Liver (tissue), 9 donors: ENCODE measurements around the gene PIK3CA. TPM values are rescaled to one million over a fixed set of nuclear protein-coding genes. Genes with fewer than 3 reads are reported as not detected.

Experiments used
- DNase-seq: peaks from one replicate; pipeline ENCODE4 v3.0.0-alpha.2; 2017; ENCODE audit warnings: low spot score
- H3K27ac ChIP-seq, 2 donors: one replicate each; pipeline ENCODE4 v1.7.0; 2013; ENCODE audit warnings: inconsistent platforms in 2 of 2, low read length in 2 of 2, control low read depth in 1 of 2, low read depth in 1 of 2, mild to moderate bottlenecking in 1 of 2
- H3K27me3 ChIP-seq, 4 donors: one replicate each; pipeline versions ENCODE4 v1.6.1 to v1.7.0; 2013; ENCODE audit warnings: low read length in 3 of 4, inconsistent platforms in 1 of 4, mild to moderate bottlenecking in 1 of 4, moderate library complexity in 1 of 4; ENCODE audit not compliant: control insufficient read depth in 4 of 4, insufficient read depth in 4 of 4
- H3K36me3 ChIP-seq, 4 donors: one replicate each; pipeline versions ENCODE4 v1.6.1 to v1.7.0; 2013; ENCODE audit warnings: low read length in 3 of 4, mild to moderate bottlenecking in 3 of 4, low read depth in 1 of 4, moderate library complexity in 1 of 4; ENCODE audit not compliant: control insufficient read depth in 4 of 4, insufficient read depth in 3 of 4
- H3K4me1 ChIP-seq, 4 donors: one replicate each; pipeline versions ENCODE4 v1.6.1 to v1.7.0; 2013; ENCODE audit warnings: low read length in 3 of 4, mild to moderate bottlenecking in 3 of 4, moderate library complexity in 1 of 4; ENCODE audit not compliant: control insufficient read depth in 4 of 4, insufficient read depth in 4 of 4
- H3K4me3 ChIP-seq, 3 donors: one replicate each; pipeline versions ENCODE4 v1.6.1 to v1.7.0; 2013; ENCODE audit warnings: low read length in 3 of 3, control low read depth in 1 of 3, low read depth in 1 of 3, mild to moderate bottlenecking in 1 of 3
- H3K9ac ChIP-seq, 2 donors: one replicate each; pipeline ENCODE4 v1.7.0; 2013; ENCODE audit warnings: low read length in 2 of 2, mild to moderate bottlenecking in 2 of 2, moderate library complexity in 2 of 2, control low read depth in 1 of 2, low read depth in 1 of 2
- H3K9me3 ChIP-seq, 4 donors: one replicate each; pipeline versions ENCODE4 v1.6.1 to v1.7.0; 2013; ENCODE audit warnings: low read length in 3 of 4; ENCODE audit not compliant: control insufficient read depth in 4 of 4
- EGR1 ChIP-seq, 2 donors: IDR thresholded peaks; 2 replicates each; pipeline ENCODE4 v1.6.1; 2016 to 2018; ENCODE audit warnings: antibody characterized with exemption in 2 of 2, low read depth in 2 of 2
- FOXA2 ChIP-seq: IDR thresholded peaks from 2 replicates; pipeline ENCODE4 v1.6.1; 2016; ENCODE audit warnings: antibody characterized with exemption
- GABPA ChIP-seq, 2 donors: IDR thresholded peaks in 1 of 2; conservative IDR thresholded peaks in 1 of 2; 2 replicates each; pipeline ENCODE4 v1.6.1; 2016; ENCODE audit warnings: antibody characterized with exemption in 2 of 2, mild to moderate bottlenecking in 1 of 2, moderate library complexity in 1 of 2
- HNF4A ChIP-seq, 2 donors: conservative IDR thresholded peaks; 2 replicates each; pipeline ENCODE4 v1.6.1; 2016; ENCODE audit warnings: antibody characterized with exemption in 2 of 2, mild to moderate bottlenecking in 2 of 2
- JUND ChIP-seq, 2 donors: IDR thresholded peaks; 2 replicates each; pipeline ENCODE4 v1.6.1; 2016; ENCODE audit warnings: antibody characterized with exemption in 2 of 2
- NR2F2 ChIP-seq: IDR thresholded peaks from 2 replicates; pipeline ENCODE4 v1.6.1; 2016; ENCODE audit warnings: antibody characterized with exemption
- RAD21 ChIP-seq, 2 donors: IDR thresholded peaks; 2 replicates each; pipeline ENCODE4 v1.6.1; 2016; ENCODE audit warnings: antibody characterized with exemption in 2 of 2, mild to moderate bottlenecking in 2 of 2
- RXRA ChIP-seq, 2 donors: IDR thresholded peaks; 2 replicates each; pipeline ENCODE4 v1.6.1; 2017 to 2018; ENCODE audit warnings: antibody characterized with exemption in 2 of 2, mild to moderate bottlenecking in 1 of 2
- SP1 ChIP-seq: IDR thresholded peaks from 2 replicates; pipeline ENCODE4 v1.6.1; 2018; ENCODE audit warnings: antibody characterized with exemption, mild to moderate bottlenecking
- YY1 ChIP-seq: IDR thresholded peaks from 2 replicates; pipeline ENCODE4 v1.6.1; 2016; ENCODE audit warnings: antibody characterized with exemption, mild to moderate bottlenecking
- WGBS: extraction: QIAGEN DNeasy Blood & Tissue Kit; methylation state at CpG from one replicate; pipeline ENCODE4 v1.1.7; 2013; 5-methylcytosine and 5-hydroxymethylcytosine counted together
- polyA plus RNA-seq, 2 donors: library from polyadenylated mRNA; stranded (reverse) in 1 of 2; unstranded in 1 of 2; fragments of 200-250 nt in 1 of 2; fragments of >200 nt in 1 of 2; fragmentation: Nextera tagmentation in 1 of 2; extraction: Ambion mirVana in 1 of 2; gene quantifications; one replicate each; pipeline versions ENCODE4 v1.2.1 to v1.2.3, GENCODE V29; 2013 to 2015
- total RNA-seq, 2 donors: library from RNA; depleted of rRNA; stranded (reverse); fragments of >200 nt; gene quantifications; one replicate each; pipeline ENCODE4 v1.2.3, GENCODE V29; 2014
- TF ChIP-seq, protein P1 (sequence below): IDR thresholded peaks from 2 replicates; pipeline ENCODE4 v1.6.1; 2016; ENCODE audit warnings: antibody characterized with exemption, mild to moderate bottlenecking
- TF ChIP-seq, protein P2 (sequence below): IDR thresholded peaks from 2 replicates; pipeline ENCODE4 v1.6.1; 2016; ENCODE audit warnings: antibody characterized with exemption
- TF ChIP-seq, protein P3 (sequence below): IDR thresholded peaks from 2 replicates; pipeline ENCODE4 v1.6.1; 2016; ENCODE audit warnings: antibody characterized with exemption
- TF ChIP-seq, protein P4 (sequence below): IDR thresholded peaks from 2 replicates; pipeline ENCODE4 v1.6.1; 2016; ENCODE audit warnings: antibody characterized with exemption
- donor health status: healthy.
- donor health status: healthy.
- donor health status: healthy.
- donor health status: healthy.
- donor health status: healthy.

The PIK3CA gene
- total and polyA plus RNA-seq, 4 donors = 3.6 to 14.6 (median 7.2) TPM

DNA sequence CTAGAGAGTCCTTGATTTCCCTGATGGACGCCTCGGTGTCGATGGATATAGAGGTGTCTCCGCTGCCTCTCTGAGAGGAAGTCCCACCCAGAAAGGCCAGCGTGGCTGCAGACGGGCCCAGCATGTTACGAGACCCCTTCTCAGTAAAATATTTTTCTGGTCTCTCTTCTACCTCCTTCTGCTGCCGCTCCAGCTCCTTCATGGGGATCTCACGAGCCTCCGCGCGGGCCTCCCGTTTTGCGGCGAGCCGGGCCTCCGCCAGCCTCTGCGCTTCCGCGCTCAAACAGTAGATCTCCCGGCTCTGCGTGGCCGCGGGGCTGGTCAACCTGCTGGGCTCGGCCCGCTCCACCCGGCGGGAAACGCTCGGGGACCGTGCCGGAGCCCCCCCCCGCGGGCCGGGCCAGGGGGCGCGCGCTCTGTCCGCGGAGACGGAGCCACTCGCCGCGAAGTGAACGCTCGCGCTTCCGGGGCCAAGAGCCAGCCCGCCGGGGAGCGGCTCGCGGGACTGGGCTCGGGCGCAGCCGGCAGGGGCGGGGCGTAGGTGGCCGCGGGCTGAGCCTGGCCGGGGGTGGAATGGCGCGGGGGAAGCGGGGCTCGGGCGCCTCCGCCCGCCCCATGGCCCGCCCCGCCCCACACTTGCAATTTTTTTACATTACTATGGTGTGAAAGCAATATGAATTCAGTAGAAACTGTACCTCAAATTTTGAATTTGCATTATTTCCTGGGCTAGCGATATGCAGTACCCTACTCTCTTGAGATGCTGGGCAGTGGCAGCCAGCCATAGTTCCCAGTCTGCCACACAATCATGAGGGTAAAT, 113.0 kb downstream of the PIK3CA start:
- peaks cover 0 to 3% (median 0%) of the 10 kb centered on the region in 4 donors for H3K9me3 ChIP-seq
- H3K36me3 ChIP-seq = no peaks in the 10 kb centered on the region
- peak overlapping the region; percentile 33 to 56 for H3K9ac ChIP-seq
- 10% methylated on average over 71 of the region's 71 CpGs for WGBS
- TF ChIP-seq, protein P1, sequence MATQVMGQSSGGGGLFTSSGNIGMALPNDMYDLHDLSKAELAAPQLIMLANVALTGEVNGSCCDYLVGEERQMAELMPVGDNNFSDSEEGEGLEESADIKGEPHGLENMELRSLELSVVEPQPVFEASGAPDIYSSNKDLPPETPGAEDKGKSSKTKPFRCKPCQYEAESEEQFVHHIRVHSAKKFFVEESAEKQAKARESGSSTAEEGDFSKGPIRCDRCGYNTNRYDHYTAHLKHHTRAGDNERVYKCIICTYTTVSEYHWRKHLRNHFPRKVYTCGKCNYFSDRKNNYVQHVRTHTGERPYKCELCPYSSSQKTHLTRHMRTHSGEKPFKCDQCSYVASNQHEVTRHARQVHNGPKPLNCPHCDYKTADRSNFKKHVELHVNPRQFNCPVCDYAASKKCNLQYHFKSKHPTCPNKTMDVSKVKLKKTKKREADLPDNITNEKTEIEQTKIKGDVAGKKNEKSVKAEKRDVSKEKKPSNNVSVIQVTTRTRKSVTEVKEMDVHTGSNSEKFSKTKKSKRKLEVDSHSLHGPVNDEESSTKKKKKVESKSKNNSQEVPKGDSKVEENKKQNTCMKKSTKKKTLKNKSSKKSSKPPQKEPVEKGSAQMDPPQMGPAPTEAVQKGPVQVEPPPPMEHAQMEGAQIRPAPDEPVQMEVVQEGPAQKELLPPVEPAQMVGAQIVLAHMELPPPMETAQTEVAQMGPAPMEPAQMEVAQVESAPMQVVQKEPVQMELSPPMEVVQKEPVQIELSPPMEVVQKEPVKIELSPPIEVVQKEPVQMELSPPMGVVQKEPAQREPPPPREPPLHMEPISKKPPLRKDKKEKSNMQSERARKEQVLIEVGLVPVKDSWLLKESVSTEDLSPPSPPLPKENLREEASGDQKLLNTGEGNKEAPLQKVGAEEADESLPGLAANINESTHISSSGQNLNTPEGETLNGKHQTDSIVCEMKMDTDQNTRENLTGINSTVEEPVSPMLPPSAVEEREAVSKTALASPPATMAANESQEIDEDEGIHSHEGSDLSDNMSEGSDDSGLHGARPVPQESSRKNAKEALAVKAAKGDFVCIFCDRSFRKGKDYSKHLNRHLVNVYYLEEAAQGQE = no peak
- TF ChIP-seq, protein P2, sequence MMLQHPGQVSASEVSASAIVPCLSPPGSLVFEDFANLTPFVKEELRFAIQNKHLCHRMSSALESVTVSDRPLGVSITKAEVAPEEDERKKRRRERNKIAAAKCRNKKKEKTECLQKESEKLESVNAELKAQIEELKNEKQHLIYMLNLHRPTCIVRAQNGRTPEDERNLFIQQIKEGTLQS = no peak
- TF ChIP-seq NR2F2 = no peak
- TF ChIP-seq SP1 = no peak
- no peak for TF ChIP-seq YY1
- TF ChIP-seq, protein P3, sequence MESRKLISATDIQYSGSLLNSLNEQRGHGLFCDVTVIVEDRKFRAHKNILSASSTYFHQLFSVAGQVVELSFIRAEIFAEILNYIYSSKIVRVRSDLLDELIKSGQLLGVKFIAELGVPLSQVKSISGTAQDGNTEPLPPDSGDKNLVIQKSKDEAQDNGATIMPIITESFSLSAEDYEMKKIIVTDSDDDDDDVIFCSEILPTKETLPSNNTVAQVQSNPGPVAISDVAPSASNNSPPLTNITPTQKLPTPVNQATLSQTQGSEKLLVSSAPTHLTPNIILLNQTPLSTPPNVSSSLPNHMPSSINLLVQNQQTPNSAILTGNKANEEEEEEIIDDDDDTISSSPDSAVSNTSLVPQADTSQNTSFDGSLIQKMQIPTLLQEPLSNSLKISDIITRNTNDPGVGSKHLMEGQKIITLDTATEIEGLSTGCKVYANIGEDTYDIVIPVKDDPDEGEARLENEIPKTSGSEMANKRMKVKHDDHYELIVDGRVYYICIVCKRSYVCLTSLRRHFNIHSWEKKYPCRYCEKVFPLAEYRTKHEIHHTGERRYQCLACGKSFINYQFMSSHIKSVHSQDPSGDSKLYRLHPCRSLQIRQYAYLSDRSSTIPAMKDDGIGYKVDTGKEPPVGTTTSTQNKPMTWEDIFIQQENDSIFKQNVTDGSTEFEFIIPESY = no peak
- no peaks in the 10 kb centered on the region for H3K27me3 ChIP-seq
- H3K4me3 ChIP-seq = peak overlapping the region; percentile 57 to 89 (median 67)
- peak; percentile 76 for DNase-seq
- peak overlapping the region in 1 of 2 donors; percentile 41 for H3K27ac ChIP-seq
- H3K4me1 ChIP-seq = peaks cover 0 to 5% (median 1%) of the 10 kb centered on the region in 4 donors

DNA sequence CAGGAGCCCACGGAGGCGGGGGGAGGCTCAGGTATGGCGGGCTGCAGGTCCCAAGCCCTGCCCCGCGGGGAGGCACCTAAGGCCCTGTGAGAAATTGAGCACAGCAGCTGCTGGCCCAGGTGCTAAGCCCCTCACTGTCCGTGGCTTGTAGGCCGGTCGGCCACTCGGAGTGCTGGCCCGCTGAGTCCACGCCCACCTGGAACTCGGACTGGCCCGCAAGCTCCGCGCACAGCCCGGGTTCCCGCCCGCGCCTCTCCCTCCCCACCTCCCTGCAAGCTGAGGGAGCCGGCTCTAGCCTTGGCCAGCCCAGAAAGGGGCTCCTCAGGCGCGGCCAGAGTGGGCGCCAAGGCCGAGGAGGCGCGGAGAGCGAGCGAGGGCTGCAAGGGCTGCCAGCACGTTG, 115.0 kb downstream of the PIK3CA start:
- Histone ChIP-seq H3K9ac (no peak overlapping the region), H3K4me1 (peaks cover 0 to 5% (median 1%) of the 10 kb centered on the region in 4 donors), H3K27ac (no peak overlapping the region), H3K4me3 (no peak overlapping the region), H3K27me3 (peaks cover 0 to 3% (median 0%) of the 10 kb centered on the region in 4 donors), H3K9me3 (peaks cover 0 to 3% (median 0%) of the 10 kb centered on the region in 4 donors), H3K36me3 (no peaks in the 10 kb centered on the region)
- no peak for DNase-seq
- TF ChIP-seq RAD21 (IDR thresholded peaks at IDR 0.05) = no peak
- TF ChIP-seq GABPA (IDR thresholded peaks at IDR 0.05 in 1 of 2, conservative IDR thresholded peaks at IDR 0.05 in 1 of 2) = no peak
- no peak for TF ChIP-seq HNF4A (conservative IDR thresholded peaks at IDR 0.05)
- TF ChIP-seq RXRA (IDR thresholded peaks at IDR 0.05) = no peak
- TF ChIP-seq, protein P4, sequence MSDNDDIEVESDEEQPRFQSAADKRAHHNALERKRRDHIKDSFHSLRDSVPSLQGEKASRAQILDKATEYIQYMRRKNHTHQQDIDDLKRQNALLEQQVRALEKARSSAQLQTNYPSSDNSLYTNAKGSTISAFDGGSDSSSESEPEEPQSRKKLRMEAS = no peak
- TF ChIP-seq EGR1 (IDR thresholded peaks at IDR 0.05; ENCODE audit: low read depth in 2 of 2) = no peak
- no peak for TF ChIP-seq FOXA2
- TF ChIP-seq JUND (IDR thresholded peaks at IDR 0.05) = no peak
- WGBS = 96% methylated on average over 29 of the region's 29 CpGs
